NCI-H748 (cell line): ENCODE measurements around the gene UBAP1.
"Not testable (repeated sequence)": the region's sequence is repeated elsewhere in the genome, so short reads cannot be mapped to it uniquely, and the experiment has no call there.

Source experiments
- DNase-seq: peaks from one replicate; lab custom pipeline; 2025; ENCODE audit not compliant: unreplicated experiment; lab: John Stamatoyannopoulos, UW

Gene UBAP1

DNA sequence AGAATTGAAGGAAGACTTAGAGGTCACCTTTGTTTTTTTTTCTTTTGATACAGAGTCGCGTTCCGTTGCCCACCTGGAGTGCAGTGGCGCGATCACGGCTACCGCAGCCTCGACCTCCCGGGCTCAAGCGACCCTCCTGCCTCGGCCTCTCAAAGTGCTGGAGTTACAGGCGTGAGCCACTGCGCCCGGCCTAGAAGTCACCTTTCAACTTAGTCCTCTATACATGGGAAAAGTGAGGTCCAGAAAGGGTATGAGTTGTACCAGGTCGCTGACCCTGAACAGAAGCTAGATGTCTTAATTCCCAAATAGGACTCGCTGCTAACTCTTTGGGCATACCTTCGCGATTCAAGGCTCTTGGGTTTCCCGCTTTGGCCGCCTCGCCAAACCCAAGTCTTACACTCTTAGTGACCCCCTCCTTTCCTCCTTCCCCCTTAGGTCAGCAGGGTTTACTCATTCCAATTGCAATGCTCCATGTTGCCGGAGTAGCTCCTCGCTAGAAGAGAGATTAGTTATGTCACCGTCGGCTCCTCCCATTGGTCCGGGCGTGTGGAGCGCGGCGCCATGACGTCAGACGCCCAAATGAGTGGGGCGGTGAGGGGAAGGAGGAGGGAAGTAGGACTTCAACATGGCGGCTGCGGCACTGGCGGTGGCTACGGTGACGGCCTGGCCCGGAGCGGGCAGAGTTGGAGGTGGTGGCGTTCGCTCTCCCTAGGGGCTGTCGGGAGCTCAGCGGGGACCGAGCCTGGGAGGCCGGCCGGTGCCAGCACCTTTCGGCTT, at the start of gene UBAP1:
UBAP1 (plus strand) TSS at position 608 of the 777 bp plus-strand sequence. CDS start 41,872 bp downstream, outside the sequence.
- peak; percentile 99 for DNase-seq

DNA sequence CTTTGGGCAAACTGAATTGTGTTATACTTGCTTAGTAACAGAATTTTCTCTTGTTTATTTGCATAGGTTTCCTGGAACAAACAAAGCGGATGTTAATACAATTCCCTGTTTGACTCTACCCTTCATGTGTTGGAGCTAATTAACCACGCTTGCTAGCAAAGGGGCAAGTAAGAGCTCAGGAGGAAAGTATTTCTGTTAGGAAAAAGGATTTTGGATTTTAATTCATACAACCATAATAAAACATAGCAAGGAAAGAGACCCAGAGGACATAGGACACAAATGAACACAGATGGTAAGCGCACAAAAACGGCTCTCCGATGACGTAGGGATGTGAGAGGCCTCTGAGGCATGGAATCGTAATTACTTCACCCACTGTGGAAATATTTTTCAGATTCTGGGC, 47.3 kb upstream of the UBAP1 start:
- no peak for DNase-seq

DNA sequence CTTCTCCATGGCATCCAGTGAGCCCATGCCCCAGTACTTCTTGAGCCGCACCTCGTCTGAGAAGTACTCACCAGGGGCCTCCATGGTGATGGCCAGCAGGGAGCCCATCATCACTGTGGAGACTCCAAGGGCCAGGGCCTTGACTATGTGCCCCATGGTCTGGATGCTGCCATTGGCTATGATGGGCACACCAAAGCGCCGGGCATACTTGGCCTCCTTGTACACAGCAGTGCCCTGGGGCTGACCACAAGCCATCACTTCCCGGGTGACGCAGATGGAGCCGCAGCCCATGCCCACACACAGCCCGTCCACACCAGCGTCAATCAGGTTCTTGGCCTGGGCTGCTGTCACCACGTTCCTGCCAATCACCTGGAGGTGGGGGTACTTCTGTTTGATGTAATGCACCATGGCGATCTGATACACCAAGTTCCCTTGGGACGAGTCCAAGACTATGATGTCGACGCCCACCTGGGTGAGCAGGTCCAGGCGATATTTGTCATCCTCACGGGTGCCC, 45.4 kb upstream of the UBAP1 start:
- peak; percentile 16 for DNase-seq

DNA sequence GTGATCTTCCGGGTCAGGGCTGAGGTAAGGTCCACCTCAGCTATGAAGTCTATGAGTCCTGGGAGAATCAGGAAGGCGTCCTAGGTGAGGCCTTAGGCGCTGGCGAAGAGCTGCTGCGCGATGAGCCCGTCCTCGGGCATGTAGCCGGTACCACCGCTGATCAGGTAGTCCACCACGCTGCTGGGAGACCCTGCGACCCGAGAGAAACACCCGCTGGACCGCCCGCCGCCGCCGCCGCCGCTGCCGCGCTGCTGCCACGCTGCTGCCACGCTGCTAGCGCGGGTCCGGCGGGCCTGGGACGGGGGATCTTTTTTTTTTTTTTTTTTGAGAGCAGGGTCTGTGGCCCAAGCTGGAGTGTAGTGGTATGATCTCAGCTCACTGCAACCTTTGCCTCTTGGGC, 44.3 kb upstream of the UBAP1 start:
- no peak for DNase-seq

DNA sequence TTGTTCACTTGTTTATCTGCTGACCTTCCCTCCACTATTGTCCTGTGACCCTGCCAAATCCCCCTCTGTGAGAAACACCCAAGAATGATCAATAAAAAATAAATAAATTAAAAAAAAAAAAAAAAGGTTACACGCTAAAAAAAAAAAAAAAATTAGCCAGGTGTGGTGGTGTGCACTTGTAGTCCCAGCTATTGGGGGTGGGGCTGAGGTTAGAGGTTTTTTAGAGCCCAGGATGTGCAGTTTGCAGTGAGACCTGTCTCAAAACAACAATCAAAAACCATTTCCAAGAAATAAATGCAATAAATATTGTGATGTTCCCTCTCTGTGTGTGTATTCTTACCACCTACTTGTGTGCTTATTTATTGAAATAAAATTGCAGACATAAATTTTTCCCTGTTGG, 40.2 kb upstream of the UBAP1 start:
- DNase-seq: not testable (repeated sequence)

DNA sequence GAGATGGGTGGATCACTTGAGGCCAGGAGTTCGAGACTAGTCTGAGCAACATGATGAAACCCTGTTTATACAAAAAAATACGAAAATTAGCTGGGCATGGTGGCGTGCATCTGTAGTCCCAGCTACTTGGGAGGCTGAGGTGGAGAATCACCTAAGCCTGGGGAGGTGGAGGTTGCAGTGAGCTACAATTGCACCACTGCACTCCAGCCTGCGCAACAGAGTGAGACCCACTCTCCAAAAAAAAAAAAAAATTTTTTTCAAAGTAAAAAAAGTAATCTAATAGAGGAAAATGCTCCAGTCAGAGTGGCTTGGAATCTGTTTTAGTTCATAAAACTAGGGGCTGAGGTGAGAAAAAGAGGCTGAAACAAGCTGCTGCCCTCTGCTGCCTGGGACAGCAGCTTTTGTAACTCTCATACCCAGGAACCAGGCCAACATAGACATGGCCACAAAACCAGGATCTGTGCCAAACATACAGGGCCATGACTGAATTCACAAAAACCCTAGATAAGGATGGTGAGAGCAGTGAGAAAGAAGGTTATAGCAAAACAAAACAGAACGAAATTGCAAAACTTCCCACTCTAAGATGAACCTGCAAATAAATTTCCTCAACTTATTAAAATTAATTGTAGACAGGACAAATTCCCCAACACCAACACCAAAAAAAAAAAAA, 39.2 kb upstream of the UBAP1 start:
- DNase-seq: no peak

DNA sequence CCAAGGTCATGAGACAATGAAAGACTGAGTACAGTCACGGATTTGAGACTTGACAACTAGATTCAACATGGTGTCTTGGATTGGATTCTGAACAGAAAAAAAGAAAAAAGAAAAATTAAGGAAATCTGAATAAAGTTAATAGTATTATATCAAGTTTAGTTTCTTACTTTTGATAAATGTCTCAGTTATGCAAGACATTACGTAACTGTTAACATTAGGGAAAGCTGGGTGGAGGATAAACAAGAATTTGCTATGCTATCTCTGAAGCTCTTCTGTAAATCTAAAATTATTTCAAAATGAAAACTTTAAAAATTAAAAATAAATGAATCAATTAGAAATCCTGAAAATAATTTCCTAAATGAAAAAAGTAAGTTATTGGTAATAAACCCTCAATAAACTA, 38.0 kb upstream of the UBAP1 start:
- no peak for DNase-seq

DNA sequence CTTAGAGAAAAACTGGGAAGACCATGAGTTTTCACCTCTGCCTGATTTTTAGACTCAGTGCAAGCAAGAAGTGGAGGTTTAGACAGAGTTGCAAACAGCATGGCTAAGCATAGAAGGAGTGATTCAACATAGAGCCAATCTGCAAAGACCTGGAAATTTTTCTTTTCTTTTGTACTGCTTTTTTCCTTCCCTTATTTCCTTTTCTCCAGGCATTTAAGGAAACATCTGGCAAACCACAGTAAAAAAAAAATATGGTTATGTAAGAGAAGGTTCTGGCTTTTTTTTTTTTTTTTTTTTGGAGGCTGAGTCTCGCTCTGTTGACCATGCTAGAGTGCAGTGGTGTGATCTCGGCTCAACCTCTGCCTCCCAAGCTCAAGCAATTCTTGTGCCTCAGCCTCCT, 35.7 kb upstream of the UBAP1 start:
- no peak for DNase-seq

DNA sequence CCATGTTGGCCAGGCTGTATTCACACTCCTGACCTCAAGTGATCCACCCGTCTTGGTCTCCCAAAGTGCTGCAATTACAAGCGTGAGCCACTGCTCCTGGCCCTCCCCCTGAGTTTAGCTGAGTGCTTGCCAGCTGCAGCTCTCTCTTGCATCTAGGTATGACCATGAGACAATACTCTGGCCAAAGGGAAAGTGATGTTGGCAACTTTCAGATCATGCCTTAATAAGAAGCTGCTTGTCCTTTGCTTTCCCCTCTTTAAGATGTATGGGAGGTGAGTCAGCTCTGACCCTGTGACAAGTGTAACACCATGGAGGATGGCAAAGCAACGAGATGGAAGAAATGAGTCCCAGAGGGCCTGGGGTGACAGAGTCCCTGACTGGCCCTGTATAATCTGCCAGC, 33.7 kb upstream of the UBAP1 start:
- DNase-seq: no peak

DNA sequence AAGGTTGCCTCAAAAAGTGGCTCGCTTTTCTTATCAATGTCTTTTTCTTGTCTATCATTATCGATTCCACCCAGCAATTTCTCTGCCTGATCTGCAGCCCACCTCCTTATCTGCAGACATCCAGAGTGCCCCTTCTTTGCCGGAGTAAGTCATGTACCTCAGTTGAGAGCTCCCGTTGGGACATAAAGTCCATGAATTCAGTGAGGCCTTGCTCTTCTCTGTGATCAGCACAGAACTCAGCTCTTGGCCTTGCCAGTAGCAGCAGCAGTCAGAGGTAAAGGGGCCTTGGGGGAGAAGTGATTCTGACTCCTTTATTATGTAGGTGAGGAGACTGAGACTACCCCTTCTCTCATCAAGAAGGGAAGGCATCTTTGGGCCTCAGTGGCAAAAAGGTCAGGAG, 27.4 kb upstream of the UBAP1 start:
- DNase-seq: no peak

DNA sequence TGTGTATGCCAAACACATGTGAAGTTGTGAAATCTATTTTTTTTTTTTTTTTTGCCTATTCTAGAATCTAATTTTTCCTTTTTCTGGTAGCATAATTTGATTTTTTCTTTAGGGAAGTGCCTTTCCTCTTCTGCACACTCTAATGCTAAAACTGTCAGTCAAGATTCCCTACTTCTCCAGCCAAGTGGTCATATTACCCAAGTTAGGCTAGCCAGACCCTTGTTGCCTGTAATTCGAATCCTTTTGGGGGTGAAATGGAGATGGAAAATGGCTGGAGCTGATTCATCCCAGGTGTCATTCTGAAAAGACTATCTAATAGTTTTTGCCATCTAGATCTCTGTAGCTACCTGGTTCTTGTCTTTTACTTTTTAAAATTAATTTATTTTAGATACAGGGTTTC, 24.8 kb upstream of the UBAP1 start:
- DNase-seq: no peak

DNA sequence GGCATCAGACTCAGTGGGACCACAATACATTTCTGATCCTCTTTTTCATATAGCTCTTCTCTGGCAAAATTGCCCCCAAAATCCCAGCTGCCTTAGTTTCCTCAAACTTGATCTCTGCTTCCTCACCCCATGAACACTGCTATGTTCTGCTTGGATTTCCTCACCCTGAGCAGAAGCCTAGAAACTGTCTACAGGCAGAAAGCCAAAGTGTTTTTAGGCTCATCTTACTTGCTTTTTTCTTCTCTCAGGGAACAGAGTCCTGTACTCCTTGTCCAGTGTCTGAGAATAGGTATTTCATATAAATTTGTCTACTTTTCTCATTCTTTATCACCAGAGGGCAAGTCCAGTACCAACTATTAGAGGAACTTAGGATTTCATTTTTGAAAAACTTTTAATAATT, 21.5 kb upstream of the UBAP1 start:
- no peak for DNase-seq

DNA sequence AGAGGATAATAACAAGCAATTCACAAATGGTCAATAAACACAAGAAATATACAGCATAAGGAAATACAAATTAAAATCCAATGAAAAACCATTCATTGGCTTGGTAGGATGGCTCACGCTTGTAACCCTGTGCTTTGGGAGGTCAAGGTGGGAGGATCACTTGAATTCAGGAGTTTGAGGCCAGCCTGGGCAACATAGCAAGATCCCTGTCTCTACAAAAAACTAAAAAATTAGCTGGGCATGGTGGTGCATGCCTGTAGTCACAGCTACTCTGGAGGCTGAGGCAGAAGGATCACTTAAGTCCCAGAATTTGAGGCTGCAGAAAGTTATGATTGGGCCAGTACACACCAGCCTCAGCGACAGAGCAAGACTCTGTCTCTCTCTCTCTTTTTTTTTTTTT, 20.9 kb upstream of the UBAP1 start:
- no peak for DNase-seq

DNA sequence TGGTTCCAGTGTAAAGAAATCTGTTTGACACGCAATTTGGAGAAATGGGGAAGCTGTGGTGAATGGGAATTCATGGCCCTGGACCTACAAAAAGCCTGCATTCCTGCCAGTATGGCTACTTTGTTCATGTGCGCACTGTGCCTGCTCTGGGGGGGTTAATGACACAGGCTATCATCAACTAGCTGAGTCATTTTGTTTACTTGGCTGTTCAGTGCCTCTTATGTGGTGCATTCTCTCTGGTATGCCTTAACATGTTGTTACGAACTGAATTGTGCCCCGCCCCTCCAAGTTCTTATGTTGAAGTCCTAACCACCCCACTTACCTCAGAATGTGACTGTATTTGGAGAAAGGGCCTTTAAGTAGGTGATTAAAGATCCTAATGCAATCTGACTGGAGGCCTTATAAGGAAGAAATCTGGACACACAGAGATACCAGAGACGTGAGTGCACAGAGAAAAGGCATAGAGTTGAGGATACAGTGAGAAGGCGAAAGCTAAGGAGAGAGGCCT, 20.4 kb upstream of the UBAP1 start:
- peak; percentile 61 for DNase-seq

DNA sequence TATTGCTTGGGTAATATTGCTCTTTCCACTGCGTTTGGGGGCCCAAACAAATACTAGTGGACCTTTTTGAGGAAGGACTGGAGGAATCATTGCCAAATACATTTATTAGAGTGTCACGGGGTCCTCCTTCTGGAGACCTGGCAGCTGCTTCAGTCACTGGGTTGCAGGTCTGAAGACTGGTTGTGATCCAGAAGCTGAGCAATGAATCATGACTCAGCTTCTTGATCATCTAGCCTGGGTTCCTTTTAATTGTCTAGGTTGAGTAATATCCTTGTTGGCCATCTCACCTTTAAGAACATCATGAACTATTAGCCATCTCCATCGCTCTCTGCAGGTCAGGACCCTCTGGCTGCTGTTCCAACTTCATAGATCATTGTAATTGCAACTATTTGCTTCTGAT, 15.4 kb upstream of the UBAP1 start:
- no peak for DNase-seq

DNA sequence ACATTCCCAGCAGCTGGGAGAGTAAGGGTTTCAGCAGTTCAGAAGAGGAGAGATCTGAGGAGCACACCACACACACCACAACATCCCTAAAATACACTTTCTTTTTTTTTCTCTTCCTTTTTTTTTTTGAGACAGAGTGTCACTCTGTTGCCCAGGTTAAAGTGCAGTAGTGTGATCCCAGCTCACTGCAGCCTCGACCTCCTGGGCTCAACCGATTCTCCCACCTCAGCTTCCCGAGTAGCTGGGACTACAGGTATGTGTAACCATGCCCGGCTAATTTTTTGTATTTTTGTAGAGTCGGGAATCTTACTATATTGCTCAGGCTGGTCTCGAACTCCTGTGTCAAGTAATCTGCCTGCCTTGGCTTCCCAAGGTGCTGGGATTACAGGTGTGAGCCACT, 9.7 kb upstream of the UBAP1 start:
- no peak for DNase-seq

DNA sequence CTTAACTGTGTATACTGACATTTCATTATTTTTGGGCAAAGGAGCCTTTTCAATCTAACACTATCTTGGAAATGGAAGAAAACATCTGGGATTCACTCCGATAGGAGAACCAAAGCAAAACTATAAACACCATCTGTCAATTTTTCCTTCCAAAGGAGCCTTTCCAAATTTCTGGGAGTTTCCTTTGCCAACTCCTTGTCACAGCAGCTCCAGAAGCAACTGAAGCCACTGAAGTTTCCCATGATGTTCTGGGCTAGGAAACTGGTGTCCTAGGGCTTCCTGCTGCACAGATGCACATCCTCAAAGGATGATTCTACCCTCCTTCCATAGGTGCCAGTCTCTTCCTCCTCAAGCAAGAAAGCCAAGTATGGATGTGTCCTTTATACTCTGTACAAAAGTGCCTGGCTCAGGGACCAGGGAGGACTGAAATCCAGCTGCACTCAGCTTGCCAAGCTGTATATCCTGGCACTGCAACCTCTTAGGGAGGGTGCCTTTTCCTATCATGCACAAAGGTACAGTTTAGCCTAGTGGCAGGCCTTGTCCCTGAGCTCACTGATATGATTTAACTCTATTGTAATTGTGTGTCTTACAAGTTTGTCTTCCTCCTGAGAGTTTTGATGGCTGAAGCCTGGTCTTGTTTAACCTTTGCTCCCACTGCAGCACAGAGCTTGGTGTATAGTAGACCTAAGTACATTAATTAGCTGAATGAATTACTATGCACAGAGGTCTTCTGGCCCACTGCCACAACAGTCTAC, 8.4 kb upstream of the UBAP1 start:
- DNase-seq: no peak

DNA sequence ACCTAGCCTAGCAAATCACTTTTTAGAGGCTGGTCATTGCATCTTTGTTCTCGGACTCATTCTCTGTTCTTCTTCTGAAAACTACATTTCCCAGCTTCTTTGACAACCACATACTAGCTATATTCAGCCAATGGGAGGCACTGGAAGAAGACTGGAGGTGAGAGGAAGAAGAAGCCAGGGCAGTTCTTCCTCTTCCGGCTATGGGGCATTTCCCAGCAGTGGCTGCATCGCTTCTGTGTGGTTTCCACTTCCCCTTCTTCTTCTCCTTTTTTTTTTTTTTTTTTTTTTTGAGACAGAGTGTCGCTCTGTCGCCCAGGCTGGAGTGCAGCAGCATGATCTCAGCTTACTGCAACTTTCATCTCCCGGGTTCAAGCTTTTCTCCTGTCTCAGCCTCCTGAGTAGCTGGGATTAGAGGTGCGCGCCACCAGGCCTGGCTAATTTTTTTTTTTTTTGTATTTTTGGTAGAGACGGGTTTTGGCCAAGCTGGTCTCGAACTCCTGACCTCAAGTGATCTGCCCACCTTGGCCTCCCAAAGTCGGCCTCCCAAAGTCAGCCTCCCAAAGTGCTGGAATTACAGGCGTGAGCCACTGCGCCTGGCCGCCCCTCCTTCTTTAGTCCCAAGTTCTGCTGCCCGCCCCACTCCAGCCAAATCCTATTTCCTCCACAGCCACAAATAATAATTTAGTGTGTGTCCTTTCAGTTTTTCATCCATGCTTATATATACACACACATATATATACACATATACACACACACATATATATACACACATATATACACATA, 6.9 kb upstream of the UBAP1 start:
- no peak for DNase-seq

DNA sequence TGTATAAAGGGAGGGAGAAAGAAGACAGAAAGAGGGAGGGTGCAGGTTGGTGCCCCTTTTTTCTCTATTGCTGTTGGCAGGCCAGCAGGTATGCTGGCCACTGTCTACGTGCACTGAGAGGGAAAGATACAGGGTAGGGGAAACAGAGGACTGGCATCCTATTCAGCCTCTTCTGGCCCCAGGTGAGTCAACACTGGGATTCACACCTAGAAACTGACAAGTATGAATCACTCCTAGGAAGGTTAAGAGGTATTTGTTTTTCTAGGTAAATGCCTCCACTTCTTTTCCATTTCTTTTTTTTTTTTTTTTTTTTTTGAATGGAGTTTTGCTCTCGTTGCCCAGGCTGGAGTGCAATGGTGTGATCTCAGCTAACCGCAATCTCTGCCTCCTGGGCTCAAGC, 2.8 kb upstream of the UBAP1 start:
- no peak for DNase-seq

DNA sequence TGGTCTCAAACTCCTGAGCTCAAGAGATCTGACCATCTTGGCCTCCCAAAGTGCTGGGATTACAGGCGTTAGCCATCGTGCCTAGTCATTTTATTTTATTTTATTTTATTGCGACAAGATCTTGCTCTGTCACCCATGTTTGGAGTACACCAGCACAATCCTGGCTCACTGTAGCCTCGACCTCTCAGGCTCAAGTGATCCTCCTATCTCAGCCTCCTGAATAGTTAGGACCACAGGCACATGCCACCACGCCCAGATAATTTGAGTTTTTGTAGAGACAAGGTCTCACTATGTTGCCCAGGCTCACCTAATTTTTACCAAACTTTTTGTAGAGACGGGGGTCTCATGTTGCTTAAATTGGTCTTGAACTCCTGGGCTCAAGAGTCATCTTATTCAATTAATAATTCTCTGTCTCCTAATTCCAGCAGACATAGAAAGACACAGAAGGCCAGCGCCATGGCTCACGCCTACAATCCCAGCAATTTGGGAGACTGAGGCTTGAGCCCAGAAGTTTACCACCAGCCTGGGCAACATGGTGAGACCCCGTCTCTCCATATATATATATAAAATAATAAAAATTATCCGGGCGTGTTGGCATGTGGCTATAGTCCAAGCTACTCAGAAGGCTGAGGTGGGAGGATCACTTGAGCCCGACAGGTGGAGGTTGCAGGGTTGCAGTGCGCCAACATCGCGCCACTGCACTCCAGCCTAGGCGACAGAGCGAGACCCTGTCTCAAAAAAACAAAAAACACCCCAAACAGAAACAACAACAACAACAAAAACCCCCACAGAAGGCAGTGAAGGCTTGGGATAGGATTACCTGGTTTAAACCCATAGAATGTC, 1.0 kb upstream of the UBAP1 start:
- peak; percentile 35 for DNase-seq
